DMS53 treated with DMSO at 0.1 percent for 48 hours (cell line): ENCODE results near the gene TFRC.
A peak's percentile ranks its signal among the peaks of the same experiment; 100 is the strongest.
"Not testable (repeated sequence)": the region's sequence is repeated elsewhere in the genome, so short reads cannot be mapped to it uniquely, and the experiment has no call there.

Source experiments
- DNase-seq: peaks from one replicate; lab custom pipeline; 2025; ENCODE audit not compliant: unreplicated experiment; lab: John Stamatoyannopoulos, UW

TFRC gene

DNA sequence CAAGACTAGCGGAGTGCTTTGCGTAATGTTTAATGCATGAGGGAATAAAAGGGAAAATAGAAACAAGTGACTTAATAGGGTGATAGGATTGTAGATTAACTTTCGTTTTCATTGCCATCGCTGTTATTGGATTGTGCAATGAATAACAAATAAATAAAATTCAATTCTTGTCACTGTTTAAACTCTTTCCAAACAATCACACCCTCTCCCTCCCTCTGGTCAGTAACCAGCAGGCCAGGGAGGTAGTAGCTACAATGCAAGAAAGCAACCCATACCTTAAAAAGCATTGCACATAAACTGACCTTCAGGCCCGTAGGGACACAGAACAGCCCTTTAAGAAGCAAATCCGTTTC, 705 bp upstream of the TFRC start:
- no peak for DNase-seq

DNA sequence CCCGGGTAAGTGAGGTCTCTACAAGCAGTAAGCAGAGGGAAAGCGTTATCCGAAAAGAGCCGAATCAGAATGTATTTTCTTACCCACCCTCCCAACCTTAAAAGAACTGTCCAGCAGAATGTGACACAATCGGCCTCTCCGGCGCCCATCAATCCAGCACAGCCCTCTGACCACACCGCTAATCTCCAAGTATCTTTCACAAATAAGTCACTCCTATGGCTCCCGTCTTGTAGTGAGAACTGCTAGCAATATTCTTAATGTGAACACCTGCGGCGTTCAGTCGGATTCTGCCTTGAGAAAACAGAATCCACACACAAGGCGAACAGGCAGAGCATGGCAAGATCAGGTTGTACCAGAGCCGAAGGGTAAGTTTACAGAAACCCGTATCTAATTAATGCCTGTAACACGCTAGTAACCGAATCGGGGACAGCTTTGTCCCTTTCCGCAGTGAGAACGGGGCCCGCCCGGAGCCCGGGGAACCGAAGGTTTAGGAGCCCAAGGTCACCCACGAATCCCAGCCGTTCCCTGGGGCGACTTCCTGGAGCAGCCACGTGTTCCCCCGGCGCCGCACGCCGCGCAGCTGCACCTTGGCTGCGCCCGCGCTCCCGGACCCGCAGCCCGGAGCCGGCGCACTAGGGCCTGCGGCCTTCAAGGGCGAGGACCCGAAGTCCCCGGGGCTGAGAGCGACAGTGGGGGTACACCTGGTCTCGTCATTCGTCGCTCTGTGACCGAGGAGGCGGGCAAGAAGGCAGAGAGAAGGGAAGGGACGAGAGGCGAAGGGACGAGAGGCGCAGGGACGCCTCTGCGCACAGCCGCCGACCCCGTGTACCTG, 672 bp downstream of the TFRC start:
- DNase-seq: peak; percentile 12

DNA sequence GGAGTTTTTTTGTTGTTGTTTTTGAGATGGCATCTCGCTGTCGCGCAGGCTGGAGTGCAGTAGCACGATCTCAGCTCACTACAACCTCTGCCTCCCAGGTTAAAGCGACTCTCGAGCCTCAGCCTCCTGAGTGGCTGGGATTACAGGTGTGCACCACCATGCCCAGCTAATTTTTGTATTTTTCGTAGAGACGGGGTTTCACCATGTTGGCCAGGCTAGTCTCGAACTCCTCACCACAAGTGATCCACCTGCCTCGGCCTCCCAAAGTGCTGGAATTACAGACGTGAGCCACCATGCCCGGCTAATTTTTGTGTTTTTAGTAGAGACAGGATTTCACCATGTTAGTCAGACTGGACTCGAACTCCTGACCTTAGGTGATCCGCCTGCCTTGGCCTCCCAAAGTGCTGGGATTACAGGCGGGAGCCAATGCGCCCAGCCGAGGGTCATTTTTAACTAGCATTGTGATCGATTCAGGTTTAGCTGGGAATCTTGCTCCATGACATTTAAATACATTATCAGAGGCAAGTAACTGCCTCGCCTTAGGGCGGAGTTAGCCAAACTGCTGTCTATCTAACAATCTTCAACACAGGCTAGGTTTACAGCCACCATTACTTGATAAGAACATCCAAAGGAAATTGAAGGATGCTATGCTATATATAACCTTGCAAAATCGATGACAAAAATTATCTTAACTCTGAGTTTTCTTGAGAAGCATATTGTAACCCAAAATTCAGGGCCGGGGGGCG, 1.6 kb downstream of the TFRC start:
- not testable (repeated sequence) for DNase-seq

DNA sequence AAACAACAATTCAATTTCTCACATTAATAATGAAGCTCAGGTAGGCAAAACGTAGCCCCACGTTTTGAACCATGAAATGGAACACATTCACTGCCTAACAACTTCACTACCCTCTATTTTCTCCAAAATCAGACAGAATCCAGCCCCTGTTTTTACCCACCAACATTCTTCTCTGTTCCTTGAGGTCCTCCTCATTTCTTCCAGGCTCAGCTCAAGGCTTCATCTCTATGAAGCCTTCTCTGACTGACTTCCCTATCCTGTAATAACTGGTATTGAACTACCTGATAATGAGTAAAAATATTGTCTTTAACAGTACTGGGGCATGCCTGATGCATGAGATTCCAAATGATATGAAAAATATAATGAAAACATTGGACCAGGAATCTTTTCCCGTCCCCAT, 2.2 kb downstream of the TFRC start:
- DNase-seq: no peak

DNA sequence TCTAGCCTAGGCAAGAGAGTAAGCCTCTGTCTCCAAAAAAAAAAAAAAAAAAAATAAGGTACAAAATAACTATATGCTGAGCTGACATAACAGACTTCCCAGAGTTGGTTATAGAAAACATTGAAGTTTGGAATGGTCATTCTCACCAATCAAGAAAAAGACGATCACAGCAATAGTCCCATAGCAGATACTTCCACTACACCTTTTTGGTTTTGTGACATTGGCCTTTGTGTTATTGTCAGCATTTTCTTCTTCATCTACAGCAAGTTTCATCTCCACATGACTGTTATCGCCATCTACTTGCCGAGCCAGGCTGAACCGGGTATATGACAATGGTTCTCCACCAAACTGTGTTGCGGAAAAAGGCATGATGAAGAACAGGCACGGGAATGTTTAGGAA, 6.9 kb downstream of the TFRC start:
- DNase-seq: no peak

DNA sequence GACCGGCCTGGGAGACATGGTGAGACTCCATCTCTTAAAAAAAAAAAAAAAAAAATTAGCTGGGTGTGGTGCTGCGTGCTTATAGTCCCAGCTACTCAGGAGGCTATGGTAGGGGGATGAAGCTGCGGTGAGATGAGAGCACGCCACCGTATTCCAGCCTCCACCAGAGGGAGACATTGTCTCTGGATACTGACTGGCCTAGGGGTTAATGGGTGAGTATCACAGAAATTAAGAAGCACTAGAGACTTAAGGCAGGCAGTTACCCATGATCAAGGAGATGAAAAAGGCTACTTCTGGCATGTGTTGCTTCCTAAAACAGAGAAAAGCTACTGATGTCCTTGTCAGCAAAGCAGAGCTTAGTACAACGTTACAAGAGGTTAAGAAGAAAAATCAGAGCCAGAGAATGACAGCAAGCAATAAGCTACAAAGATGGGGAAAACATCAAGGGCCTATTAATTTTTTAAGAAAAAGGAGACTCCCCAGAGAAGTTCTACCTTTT, 8.6 kb downstream of the TFRC start:
- peak; percentile 19 for DNase-seq

DNA sequence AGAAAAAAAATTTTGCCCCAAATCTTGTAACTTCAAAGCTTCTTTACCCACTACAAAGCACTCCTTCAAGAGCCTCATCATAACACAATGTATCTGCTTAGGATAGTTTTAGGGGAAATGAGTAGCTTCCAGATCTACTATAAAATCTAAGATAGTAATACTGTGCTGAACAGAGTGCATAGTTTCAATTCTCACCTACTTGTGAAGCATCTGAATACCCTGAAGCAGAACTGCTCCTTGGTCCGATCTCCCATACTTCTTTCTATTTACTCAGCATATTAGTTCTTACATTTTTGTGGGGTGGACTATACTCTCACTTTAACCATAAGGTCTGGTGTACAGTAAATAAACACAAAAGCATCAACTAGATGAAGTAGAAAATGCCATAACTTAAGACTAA, 9.6 kb downstream of the TFRC start:
- DNase-seq: no peak

DNA sequence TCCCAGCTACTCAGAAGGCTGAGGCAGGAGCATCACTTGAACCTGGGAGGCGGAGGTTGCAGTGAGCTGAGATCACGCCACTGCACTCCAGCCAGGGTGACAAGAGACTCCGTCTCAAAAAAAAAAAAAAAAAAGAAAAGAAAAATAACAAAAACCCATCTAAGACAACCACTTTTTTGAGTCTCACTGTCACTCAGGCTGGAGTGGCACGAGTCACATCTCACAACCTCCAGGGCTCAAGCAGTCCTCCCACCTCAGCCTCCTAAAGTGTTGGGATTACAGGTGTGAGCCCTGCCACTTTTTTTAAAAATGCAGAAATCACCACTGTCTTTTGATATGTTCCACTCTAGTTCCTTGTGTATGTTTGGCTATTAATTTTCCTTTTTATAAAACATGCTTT, 13.1 kb downstream of the TFRC start:
- DNase-seq: not testable (repeated sequence)

DNA sequence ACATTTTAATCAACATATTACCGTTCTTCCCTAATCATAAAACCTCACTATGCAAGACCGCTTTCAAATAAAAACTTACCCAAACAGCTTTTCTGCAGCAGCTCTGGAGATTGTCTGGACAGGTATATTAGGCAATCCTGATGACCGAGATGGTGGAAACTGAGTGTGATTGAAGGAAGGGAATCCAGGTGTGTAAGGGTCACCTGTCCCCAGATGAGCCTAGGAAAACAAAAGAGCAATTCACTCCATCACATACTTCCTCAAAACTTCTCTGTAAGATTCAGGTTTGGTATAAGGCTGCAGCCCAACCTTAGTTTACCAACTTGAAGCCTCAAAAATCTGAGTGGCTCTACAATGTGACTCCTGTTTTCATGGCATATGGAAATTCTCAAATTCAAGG, 14.5 kb downstream of the TFRC start:
- DNase-seq: no peak

DNA sequence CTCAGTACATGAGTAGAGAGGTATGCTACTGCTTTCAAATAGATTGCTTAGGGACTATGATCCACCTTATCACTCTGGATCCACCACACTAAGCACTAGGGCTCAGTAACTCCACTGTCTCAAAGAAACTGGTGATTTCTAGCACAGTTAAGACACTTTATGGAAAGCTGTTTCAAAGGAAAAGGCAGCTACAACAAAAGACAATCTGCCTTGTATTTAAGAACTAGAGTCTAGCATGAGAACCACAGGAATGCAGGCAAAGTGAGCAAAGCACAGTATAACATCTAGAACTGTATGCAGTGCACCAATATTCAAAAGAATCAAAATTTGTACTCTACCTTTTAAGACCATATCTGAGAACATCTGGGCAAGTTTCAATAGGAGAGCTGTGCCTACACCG, 17.9 kb downstream of the TFRC start:
- DNase-seq: no peak

DNA sequence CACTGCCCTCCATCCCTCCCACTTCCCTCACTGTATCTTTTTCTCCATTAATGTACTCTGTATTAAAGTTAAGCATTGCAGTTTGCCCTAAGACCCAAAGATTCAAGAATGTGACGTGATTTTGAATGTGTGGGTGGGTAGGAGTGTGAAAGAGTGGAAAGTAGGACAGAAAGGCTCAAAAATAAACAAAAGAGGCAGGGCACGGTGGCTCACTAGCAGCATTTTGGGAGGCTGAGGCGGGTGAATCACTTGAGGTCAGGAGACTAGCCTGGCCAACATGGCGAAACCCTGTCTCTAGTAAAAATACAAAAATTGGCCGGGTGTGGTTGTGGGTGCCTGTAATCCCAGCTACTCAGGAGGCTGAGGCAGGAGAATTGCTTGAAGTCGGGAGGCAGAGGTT, 18.4 kb downstream of the TFRC start:
- DNase-seq: no peak

DNA sequence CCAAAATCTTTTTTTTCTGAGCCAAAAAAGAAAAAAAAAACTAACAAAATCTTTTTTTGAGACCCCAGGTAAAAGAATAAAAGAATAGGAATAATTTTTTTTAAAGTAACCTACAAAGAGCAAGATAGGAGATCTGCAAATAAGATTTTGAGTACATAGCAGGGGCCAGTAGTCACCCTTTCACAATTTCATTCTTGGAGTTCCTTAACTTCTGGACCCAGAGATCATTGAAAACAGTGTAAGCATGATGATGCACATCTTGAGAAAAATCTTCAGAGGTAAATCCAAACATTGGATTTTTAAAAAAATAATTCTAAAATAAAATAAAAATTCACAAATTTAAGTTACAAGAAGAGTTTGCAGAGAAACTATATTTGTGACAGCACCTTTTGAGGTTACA, 18.8 kb downstream of the TFRC start:
- no peak for DNase-seq

DNA sequence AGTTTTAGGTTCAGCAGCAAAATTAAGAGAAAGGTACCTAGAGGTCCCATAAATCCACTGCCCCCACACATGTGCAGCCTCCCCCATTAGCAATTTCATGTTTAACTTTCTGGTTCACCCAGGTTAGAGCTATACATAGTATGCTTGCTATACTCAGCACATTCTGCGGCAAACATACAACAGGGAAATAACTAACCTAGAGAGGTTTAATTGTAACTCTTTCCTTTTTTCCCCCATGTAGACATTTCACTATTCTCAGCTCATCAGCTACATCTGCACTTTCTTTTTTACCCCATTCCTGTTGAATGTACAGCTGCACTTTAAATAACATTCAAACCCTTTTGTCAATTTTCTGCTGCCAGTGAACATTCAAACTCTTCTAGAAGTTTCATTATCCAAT, 21.1 kb downstream of the TFRC start:
- DNase-seq: no peak

DNA sequence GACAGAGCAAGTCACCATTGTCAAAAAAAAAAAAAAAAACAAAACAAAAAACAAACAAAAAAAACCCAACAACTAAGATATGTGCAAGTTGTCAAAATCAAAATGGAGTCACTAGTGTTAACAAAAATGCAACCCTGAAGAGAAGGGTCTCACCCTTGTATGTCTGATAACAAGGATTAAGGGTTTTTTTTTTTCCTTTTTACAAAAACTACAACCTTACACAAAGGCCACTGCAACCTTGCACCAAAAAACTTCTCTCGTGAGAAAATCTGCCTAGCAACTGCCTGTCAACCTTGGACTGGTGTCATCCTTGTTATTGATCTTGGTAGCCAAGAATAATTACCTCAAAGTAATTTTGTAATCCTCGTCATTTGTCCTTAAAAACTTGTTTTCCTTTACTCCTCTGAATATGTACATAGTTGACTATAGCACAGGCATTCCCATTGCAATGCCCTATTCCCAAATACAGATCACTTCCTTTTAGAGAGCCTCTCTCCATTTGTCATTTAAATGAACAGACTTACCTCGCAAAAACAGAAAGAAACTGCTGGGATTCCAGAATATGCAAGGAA, 24.0 kb downstream of the TFRC start:
- no peak for DNase-seq

DNA sequence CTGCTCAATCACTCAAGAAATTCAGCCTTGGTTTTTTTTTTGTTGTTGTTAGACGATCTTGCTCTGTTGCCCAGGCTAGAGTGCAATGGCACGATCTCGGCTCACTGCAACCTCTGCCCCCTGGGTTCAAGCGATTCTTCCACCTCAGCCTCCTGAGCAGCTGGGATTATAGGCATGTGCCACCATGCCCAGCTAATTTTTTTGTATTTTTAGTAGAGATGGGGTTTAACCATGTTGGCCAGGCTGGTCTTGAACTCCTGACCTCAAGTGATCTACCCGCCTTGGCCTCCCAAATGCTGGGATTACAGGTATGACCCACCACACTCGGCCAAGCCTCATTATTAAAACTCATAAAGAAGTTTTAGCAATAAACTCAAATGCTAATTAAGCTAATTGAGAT, 25.5 kb downstream of the TFRC start:
- not testable (repeated sequence) for DNase-seq

DNA sequence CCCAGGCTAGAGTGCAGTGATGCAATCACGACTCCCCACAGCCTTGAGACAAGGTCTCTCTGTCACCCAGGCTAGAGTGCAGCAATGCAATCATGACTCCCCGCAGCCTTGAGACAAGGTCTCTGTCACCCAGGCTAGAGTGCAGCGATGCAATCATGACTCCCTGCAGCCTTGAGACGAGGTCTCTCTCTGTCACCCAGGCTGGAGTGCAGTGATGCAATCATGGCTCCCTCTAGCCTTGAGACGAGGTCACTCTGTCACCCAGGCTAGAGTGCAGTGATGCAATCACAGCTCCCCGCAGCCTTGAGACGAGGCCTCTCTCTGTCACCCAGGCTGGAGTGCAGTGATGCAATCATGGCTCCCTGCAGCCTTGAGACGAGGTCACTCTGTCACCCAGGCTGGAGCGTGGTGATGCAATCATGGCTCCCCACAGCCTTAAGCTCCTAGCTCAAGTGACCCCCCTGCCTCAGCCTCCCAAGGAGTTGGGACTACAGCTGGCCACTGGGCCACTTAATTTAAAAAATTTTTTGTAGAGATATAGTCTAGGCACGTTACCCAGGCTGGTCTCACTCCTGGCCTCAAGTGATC, 26.1 kb downstream of the TFRC start:
- DNase-seq: no peak

DNA sequence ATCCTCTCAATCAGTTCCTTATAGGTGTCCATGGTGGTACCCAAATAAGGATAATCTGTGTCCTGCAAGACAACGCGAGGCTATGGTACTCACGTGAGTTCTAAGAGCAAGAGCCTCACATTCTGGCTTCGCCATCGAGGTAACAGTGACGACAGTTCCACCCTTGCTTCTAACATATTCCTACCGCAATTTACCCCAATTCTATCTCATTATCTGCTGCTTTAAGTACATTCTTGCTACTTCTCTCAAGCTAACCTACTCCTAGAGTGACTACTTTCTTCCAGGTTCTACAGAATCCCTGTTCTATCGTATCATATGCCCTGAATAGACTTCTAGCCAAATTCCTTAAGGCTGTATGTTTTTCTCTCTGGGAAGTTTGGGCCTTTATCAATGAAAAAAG, 26.6 kb downstream of the TFRC start:
- no peak for DNase-seq

DNA sequence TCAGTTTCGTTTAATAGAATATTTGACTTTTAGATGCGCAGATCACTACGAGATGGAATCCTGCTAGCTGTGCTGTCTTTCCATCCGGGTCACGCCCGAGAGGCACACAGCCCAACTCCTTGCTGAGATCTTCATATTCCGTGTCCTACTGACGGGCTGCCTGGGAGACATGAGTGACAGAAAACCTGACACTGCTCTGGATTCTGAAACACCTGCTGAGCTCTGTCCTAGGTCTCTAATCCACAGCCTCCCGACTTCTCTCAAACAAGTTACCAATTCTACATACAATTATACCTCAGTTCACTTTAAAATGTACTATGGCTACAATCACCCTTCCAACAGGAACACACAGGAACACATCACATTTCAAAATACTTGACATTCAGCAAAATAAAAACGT, 27.2 kb downstream of the TFRC start:
- DNase-seq: no peak

DNA sequence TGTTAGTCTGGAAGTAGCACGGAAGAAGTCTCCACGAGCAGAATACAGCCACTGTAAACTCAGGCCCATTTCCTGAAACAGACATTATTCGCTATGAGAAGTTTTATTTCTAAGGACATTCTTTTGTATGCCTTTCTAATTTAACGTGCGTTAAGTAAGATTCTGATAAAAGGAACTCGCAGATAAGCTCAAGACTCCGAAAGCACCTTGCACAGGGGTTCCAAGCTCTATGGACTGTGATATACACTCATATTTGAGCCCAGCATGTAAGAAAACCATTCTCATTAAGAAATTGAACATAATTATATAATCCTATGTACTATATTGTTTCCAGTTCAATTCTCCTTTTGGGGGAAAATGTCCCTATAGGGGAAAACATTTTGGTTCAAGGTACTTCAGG, 28.4 kb downstream of the TFRC start:
- no peak for DNase-seq

DNA sequence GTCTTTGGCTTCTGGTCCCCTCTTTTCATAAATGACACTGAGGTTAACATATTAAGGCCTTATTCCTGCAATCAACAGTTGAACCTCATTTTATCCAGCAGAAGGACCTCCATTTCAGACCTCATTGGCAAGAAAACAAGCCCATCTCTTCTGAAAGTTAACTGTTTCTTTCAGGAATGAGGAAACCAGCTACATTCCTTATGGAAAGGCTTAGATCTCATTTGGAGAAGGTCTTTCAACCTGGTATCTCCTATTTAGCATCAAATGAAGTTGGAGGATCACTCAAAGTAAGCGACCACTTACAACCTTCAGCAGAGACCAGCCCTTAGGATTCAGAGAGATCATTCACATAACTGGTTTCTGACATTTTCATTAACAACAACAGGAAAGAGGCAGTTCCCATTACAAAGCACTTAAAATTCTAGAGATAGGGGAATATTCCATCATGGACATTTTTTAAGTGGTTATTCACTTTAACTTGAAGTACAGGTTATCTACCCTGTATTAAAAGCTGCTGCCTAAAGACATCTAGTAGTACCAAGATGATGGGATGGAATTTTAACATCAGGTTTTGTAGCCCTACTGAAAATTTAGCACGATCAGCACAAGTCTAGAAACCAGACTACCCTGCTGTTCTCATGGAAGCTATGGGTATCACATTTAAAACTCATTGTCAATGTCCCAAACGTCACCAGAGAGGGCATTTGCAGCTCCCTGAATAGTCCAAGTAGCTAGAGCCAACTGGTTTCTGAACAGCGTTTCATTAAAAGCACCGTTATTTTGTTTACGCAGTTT, 30.4 kb downstream of the TFRC start:
- no peak for DNase-seq

DNA sequence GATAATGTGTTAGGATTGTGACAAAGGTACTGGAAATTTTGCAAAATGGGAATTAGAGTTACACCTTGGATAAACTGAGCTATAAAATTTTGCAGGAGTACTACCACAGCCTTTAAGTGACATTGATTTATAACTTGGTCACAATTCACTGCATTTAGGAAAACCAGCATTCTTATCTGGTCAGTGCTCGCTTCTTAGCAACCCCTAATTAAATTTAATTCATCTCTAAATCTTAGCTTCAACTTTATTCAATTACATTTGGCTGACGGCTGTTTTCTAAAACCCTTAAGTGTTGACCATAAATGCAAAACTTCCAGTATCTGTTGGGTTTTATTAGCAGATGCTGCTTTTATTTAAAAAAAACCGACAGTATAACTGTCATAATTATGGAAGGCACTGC, 31.3 kb downstream of the TFRC start:
- no peak for DNase-seq
